Hematopoietic multipotent progenitor cell treated with erythropoietin and hydrocortisone succinate and interleukin-3 and kit ligand, for 17 days (in vitro differentiated cells): ENCODE data around the gene OST4.

ENCODE experiments used
- DNase-seq: peaks from one replicate; pipeline ENCODE4 v3.0.0-alpha.2; 2015; ENCODE audit warnings: low spot score

The OST4 gene

GRCh38 chr2:27093430-27094352 is 22.2 kb upstream of the OST4 start:
- no peak for DNase-seq

GRCh38 chr2:27092696-27093429 is 21.4 kb upstream of the OST4 start:
- DNase-seq: no peak

GRCh38 chr2:27091746-27092695 is 20.6 kb upstream of the OST4 start:
- no peak for DNase-seq

GRCh38 chr2:27089111-27089954 is 17.9 kb upstream of the OST4 start:
- no peak for DNase-seq

GRCh38 chr2:27088634-27089033 is 17.2 kb upstream of the OST4 start:
- no peak for DNase-seq

GRCh38 chr2:27087823-27088410 is 16.5 kb upstream of the OST4 start:
- DNase-seq: no peak

GRCh38 chr2:27086724-27087593 is 15.5 kb upstream of the OST4 start, which contains the start of gene KHK:
TSS of gene KHK (plus strand) at chr2:27086772. CDS start at chr2:27087260, 488 bp downstream.
- no peak for DNase-seq

GRCh38 chr2:27086090-27086723 is 14.8 kb upstream of the OST4 start:
- peak; percentile 92 for DNase-seq

GRCh38 chr2:27085673-27086089 is 14.2 kb upstream of the OST4 start:
- DNase-seq: peak; percentile 44

- no peak for DNase-seq
Measured at GRCh38 chr2:27085062-27085672, 13.7 kb upstream of the OST4 start.

- no peak for DNase-seq
Measured at GRCh38 chr2:27084297-27085061, 13.0 kb upstream of the OST4 start.

GRCh38 chr2:27083410-27084296 is 12.2 kb upstream of the OST4 start:
- DNase-seq: no peak

GRCh38 chr2:27082773-27083409 is 11.4 kb upstream of the OST4 start:
- no peak for DNase-seq

GRCh38 chr2:27081984-27082772 is 10.7 kb upstream of the OST4 start:
- no peak for DNase-seq

GRCh38 chr2:27080603-27080936 is 9.1 kb upstream of the OST4 start:
- no peak for DNase-seq

GRCh38 chr2:27080140-27080469 is 8.7 kb upstream of the OST4 start:
- DNase-seq: no peak
